ENCODE data around the gene PPT2.
A peak's percentile ranks its signal among the peaks of the same experiment; 100 is the strongest.

Gene PPT2

DNA sequence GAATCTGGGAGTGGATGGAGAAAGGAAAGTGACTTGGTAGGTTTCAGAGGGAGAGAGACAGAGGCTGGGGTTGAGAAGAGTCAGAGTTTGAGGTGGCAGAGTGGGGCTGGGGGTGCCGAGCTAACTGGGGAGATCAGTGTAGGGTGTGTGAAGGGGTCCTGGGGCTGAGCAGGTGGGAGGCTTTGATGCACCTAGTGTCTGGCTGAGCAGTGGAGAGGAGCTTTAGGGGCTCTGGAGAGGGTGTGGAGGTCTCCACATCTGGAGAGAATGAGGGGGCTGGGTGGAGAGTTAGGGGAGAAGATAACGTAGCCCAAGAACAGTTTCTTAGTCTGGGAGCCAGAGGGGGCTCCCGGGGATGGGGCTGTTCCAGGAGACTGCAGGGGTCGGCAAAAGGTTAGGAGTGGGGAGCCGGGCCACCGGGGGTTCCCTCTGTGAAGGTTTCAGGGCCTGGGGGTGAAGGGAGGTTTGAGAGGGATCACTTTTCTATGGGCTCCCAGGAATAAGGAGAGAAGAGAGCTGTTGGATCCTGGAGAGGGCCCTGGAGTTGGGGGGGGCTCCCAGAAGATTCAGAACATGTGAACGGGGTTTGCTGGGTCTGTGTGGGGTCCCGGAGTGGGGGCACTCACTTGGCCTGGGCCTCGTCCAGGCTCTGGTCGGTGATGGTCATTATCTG is 35.3 kb downstream of the PPT2 start:
- Histone ChIP-seq H3K27me3 (no peaks in the 10 kb centered on the region), H3K27ac (peak overlapping the region; percentile 95), H3K9me3 (no peaks in the 10 kb centered on the region), H3K4me3 (ENCODE audit: low read depth in 1 of 2, low read length in 1 of 2) (peak overlapping the region; percentile 81 to 97), H3K4me1 (ENCODE audit: control insufficient read depth in 1 of 2, insufficient read depth in 1 of 2, low read depth in 1 of 2, low read length in 1 of 2) (peaks cover 53 to 61% of the 10 kb centered on the region in 2 experiments), H3K36me3 (peaks cover 40% of the 10 kb centered on the region)
- TF ChIP-seq, protein P1, sequence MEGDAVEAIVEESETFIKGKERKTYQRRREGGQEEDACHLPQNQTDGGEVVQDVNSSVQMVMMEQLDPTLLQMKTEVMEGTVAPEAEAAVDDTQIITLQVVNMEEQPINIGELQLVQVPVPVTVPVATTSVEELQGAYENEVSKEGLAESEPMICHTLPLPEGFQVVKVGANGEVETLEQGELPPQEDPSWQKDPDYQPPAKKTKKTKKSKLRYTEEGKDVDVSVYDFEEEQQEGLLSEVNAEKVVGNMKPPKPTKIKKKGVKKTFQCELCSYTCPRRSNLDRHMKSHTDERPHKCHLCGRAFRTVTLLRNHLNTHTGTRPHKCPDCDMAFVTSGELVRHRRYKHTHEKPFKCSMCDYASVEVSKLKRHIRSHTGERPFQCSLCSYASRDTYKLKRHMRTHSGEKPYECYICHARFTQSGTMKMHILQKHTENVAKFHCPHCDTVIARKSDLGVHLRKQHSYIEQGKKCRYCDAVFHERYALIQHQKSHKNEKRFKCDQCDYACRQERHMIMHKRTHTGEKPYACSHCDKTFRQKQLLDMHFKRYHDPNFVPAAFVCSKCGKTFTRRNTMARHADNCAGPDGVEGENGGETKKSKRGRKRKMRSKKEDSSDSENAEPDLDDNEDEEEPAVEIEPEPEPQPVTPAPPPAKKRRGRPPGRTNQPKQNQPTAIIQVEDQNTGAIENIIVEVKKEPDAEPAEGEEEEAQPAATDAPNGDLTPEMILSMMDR (IDR thresholded peaks at IDR 0.05) = no peak

GRCh38 chr6:32189742-32190053 is 35.8 kb downstream of the PPT2 start:
- H3K4me1 ChIP-seq (ENCODE audit: control insufficient read depth in 1 of 2, insufficient read depth in 1 of 2, low read depth in 1 of 2, low read length in 1 of 2) = peaks cover 54 to 66% of the 10 kb centered on the region in 2 experiments
- H3K4me3 ChIP-seq (ENCODE audit: low read depth in 1 of 2, low read length in 1 of 2) = peak overlapping the region; percentile 81 to 97
- peak overlapping the region; percentile 95 for H3K27ac ChIP-seq
- peaks cover 38% of the 10 kb centered on the region for H3K36me3 ChIP-seq
- no peaks in the 10 kb centered on the region for H3K9me3 ChIP-seq
- no peaks in the 10 kb centered on the region for H3K27me3 ChIP-seq
- TF ChIP-seq, protein P1 (IDR thresholded peaks at IDR 0.05) = no peak

- TF ChIP-seq, protein P1 (IDR thresholded peaks at IDR 0.05) = no peak
- H3K9me3 ChIP-seq = no peaks in the 10 kb centered on the region
- peaks cover 55 to 72% of the 10 kb centered on the region in 2 experiments for H3K4me1 ChIP-seq (ENCODE audit: control insufficient read depth in 1 of 2, insufficient read depth in 1 of 2, low read depth in 1 of 2, low read length in 1 of 2)
- H3K36me3 ChIP-seq = peaks cover 38% of the 10 kb centered on the region
- peak within 1 kb of the TSS; percentile 81 to 97 for H3K4me3 ChIP-seq (ENCODE audit: low read depth in 1 of 2, low read length in 1 of 2)
- peak within 1 kb of the TSS; percentile 95 for H3K27ac ChIP-seq
- no peaks in the 10 kb centered on the region for H3K27me3 ChIP-seq
These were observed 36.3 kb downstream of the PPT2 start, which contains the start of gene PBX2 for GRCh38 chr6:32190054-32190851. Gene PBX2, minus strand, starts transcription at chr6:32190202. Its CDS starts 287 bp downstream, at chr6:32189915.

DNA sequence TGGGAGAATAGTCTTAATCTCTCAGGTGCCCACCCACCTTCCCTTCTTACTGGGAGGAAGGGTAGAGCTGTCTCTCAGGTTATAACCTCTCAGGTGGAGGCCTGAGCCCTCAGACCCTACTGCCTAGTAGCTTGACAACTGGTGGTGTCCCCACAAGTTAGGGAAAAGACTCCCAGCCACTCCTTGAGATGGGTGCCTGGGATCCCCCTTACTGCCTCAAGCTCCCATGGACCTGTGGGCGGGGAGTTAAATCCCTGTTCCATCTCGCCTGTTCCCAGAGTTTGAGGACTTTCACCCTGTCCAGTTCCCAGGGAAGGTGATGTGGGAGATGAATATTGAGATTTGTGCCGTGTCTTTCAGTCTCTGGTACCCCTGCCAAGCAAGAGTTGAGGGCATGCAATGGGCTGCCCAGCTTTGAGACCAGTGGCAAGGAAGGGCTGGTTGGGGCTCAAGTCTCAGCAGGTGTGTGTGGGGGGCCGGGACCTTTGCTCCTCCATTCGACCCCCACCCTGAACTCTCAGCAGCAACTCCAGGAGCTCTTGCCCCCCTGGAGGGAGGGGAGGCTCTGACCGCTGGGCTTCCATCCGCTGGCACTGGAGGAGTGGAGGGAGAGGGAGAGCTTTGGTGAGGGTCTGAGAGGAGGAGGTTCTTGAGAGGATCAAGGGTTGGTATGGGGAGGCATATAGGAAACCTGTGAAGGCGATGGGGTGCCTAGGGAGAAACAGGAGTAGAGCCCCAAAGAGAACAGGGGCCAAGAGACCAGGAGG is 37.2 kb downstream of the PPT2 start:
- Histone ChIP-seq H3K27ac (peak overlapping the region; percentile 95), H3K4me1 (ENCODE audit: control insufficient read depth in 1 of 2, insufficient read depth in 1 of 2, low read depth in 1 of 2, low read length in 1 of 2) (peaks cover 58 to 69% of the 10 kb centered on the region in 2 experiments), H3K4me3 (ENCODE audit: low read depth in 1 of 2, low read length in 1 of 2) (peak overlapping the region; percentile 81 to 97), H3K27me3 (no peaks in the 10 kb centered on the region), H3K36me3 (peaks cover 32% of the 10 kb centered on the region), H3K9me3 (no peaks in the 10 kb centered on the region)
- TF ChIP-seq, protein P1 (IDR thresholded peaks at IDR 0.05) = no peak

Data from neutrophil (primary cell).